Activated CD8-positive, alpha-beta memory T cell treated with anti-CD3 and anti-CD28 coated beads, Interleukin-2, amount 50 U/mL, for 24 hours (primary cell): ENCODE data around the gene CELSR2.
"Not testable (repeated sequence)": the region's sequence is repeated elsewhere in the genome, so short reads cannot be mapped to it uniquely, and the experiment has no call there.

Source experiments
- DNase-seq: peaks from one replicate; pipeline ENCODE4 v3.0.0-alpha.2; 2020; ENCODE audit errors: extremely low read depth

The CELSR2 gene

DNA sequence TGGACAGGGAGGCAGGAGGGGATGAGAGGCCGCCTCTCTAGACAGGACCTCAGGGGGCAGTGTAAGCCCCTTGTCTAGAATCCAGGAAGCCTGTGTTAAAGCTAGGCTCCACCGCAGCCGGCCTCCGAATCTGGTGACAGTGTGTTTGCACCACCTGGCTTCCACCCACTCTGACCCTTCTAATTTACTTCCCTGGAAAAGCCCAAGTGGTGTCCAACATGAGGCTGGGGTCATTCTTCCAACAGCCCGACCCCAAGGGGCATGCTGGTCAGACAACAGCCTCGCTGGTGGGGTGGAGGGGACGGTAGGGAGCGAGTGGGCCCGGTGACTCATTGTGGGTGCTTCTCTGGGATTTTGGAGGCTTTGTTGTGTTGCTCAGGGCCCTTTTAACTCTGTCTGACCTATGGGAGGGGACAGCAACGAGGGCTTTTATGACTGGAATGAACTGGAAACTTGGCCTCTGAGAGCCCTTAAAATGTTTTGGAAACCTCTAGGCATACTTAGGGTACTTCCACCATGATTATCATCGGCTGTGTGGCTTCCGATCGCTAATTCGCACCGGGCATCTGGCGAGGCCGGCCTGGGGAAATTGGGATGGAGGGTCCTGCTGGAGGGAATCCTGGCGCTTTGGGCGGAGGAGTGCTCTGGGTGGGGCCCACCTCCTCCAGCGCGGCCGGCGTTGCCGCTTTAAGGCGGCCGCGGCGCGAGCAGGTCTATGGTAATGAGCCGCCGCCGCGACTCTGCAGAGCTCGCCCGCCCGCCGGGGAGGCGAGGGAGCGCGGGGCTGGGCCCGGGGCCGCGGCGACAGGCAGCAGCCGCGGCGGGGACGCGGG lies at the start of gene CELSR2:
Gene CELSR2 (plus strand): TSS at position 743 of the 833 bp plus-strand sequence. CDS start 541 bp downstream, outside the sequence.
- no peak for DNase-seq

DNA sequence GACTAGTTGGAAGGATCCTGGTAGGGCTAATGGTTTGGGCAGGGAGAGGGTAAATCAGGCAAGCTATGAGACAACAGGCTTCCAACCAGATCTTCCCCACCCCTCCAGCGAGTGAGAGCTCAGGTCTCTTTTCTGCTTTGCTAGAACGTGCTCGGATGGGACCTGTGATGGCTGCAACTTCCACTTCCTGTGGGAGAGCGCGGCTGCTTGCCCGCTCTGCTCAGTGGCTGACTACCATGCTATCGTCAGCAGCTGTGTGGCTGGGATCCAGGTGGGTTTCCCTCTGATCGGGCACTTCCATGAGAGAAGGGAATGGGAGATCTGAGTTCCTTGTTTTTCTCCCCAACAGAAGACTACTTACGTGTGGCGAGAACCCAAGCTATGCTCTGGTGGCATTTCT lies 49.6 kb upstream of the CELSR2 start:
- no peak for DNase-seq

GRCh38 chr1:109201123-109201703 lies 48.1 kb upstream of the CELSR2 start:
- peak; percentile 63 for DNase-seq

DNA sequence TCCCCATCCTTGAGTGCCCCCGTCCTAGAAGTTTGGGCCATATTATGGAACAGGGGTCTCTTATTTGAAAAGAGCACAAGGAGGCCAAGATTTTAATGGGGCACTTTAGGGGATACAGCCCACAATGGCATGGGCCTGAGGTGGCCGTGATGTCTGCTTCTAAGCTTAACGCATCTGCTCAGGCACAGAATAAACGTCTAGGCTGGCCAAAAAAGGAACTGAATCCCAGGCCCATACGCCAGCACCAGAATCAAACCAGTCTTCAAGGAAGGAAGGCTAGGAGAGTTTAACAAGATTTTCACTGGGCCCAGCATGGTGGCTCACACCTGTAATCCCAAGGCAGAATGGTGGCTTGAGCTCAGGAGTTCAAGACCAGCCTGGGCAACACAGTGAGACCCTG lies 44.9 kb upstream of the CELSR2 start:
- DNase-seq: no peak

GRCh38 chr1:109206339-109206738 lies 43.0 kb upstream of the CELSR2 start:
- DNase-seq: no peak

- DNase-seq: no peak
These were observed 41.8 kb upstream of the CELSR2 start for GRCh38 chr1:109207467-109208103.

DNA sequence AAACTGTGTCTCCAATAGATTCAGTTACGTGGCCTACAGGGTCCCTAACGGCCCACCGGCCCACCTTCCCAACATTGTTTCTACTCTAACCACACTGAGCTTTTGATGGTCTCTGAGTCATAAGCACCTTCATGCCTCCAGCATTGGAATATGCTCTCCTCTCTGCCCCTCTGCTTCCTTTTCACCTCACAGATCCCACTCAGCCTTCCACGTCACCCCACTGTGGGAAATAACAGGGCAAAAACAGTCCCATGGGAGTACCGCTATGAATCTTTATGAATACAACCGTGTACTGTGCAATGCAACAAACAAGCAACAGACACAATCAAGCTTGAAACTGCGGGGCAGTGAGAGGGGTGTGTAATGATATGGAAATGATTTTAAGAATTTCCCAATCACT lies 40.9 kb upstream of the CELSR2 start:
- DNase-seq: no peak

- DNase-seq: no peak
These were observed 40.4 kb upstream of the CELSR2 start for GRCh38 chr1:109208836-109209463.

- no peak for DNase-seq
These were observed 39.3 kb upstream of the CELSR2 start for GRCh38 chr1:109210058-109210457.

GRCh38 chr1:109213345-109213823 lies 36.0 kb upstream of the CELSR2 start:
- no peak for DNase-seq

DNA sequence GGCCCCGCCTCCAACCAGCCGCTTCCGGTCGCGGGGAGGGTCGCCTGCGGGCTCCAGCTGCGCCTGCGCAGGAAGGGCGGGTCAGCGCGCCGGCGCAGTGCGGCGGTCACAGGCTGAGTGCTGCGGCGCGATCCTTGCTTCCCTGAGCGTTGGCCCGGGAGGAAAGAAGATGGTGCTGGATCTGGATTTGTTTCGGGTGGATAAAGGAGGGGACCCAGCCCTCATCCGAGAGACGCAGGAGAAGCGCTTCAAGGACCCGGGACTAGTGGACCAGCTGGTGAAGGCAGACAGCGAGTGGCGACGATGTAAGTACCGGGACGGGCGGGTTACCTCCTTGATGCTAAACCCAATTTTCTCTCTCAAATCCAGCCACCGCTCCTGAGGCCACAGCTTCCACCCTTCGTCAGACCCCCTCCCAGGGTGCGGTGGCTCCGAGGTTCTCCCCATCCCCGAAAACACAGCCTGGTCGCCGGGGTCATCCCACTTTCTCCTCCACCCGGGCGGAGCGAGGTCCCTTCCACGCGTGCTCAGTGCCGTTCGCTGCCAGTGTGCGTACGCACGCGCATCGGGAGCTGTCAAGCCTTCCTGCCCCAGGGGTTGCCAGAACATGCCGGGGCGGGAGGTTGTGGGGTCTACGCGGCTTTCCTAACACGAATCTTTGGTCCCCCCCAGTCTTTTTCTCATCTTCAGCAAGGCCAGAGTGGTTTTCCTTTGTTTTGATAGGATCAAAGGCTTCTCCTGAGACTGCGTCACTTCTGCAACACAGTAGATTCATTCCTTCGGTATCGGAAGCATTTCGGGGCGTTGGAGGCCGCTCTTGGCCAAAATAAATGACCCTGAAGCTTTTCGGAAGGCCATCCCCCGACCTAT lies 35.3 kb upstream of the CELSR2 start, which contains the start of gene SARS1:
Gene SARS1 (plus strand): TSS at position 95 of the 870 bp plus-strand sequence. CDS start 75 bp downstream, at position 170.
- DNase-seq: peak; percentile 63

DNA sequence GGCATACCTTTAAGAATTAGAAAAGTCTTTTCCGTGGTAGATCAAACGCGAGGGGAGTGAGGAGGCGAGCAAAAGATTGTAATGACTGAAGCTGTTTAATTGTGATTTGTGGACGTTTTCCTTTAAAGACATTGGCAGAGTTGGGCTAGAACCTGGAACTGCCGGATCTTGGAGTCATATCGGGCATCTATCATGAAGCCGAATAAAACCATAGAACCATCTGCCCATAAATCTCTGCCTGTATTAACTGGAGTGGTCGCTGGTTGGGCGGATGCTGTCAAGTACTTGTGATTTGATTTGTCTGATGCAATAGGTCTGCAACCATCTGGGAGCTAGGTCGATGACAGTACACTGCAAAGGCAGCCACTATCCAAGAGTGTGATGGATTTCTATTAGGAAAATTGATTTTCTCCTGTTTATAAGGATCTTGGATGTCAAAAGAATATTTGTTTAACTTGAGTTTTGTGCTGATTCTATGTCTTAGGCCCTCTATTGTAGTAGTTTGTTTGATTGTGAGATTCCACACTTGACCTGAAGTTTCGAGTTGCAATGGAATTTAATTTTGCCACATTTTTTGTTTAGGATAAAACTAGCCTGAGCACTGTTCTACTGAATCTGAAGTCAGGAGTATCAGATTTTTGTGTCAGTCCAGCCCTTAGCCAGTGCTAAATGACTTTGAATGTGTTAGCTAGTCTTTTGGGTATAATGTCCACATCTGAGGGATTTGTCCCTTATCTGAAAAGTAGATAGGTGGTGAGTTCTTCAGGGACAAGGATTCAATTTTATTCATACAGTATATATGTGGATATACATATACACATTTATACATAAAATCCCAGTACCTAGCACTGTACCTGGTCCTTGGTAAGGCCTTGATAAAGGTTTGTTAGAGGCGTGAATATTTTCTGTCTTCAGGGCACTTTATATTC lies 34.4 kb upstream of the CELSR2 start:
- DNase-seq: no peak

DNA sequence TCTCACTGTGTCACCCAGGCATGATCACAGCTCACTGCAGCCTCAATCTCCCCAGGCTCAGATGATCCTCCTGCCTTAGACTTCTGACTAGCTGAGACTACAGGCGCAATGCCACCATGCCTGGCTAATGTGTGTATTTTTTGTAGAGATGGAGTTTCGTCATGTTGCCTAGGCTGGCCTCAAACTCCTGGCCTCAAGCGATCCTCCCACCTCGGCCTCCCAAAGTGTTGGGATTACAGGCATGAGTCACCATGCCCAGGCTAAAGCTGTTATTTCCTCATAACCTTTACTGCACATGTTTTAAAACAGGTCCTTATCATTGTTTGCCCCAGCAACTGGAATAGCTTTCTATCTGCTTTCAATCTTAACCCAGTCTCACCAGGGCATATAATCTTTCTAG lies 32.7 kb upstream of the CELSR2 start:
- DNase-seq: no peak

DNA sequence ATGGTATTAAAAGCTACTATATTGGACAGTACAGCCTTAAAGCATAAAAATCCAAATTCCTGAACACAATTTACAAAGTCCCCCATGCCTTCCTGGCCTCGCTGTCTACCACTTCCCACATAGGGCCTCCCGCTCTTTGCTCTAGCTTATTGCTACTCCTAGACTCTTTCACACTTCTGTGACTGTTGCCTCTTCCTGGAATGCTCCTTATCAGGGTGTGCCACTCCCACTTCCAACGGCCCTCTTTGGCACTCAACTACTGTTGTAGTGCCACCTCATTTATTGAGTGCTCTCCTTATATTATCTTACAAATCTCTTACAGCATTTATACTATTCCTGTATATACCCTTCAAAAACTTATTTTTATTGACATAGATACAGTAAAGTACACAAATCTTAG lies 30.8 kb upstream of the CELSR2 start:
- DNase-seq: no peak

DNA sequence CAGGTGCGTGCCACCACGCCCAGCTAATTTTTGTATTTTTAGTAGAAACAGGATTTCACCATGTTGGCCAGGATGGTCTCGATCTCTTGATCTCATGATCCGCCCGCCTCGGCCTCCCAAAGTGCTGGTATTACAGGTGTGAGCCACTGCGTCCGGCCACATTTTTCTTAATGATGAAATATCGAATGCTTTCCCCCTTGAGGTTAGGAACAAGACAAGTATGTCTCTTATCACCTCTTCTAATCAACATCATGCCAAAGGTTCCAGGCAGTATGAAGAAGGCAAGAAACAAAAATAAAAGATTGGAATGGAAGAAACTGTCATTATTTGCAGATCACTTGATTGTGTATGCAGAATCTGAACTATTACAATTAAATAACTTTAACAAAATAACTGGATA lies 28.1 kb upstream of the CELSR2 start:
- not testable (repeated sequence) for DNase-seq

GRCh38 chr1:109225308-109225707 lies 24.0 kb upstream of the CELSR2 start:
- no peak for DNase-seq

DNA sequence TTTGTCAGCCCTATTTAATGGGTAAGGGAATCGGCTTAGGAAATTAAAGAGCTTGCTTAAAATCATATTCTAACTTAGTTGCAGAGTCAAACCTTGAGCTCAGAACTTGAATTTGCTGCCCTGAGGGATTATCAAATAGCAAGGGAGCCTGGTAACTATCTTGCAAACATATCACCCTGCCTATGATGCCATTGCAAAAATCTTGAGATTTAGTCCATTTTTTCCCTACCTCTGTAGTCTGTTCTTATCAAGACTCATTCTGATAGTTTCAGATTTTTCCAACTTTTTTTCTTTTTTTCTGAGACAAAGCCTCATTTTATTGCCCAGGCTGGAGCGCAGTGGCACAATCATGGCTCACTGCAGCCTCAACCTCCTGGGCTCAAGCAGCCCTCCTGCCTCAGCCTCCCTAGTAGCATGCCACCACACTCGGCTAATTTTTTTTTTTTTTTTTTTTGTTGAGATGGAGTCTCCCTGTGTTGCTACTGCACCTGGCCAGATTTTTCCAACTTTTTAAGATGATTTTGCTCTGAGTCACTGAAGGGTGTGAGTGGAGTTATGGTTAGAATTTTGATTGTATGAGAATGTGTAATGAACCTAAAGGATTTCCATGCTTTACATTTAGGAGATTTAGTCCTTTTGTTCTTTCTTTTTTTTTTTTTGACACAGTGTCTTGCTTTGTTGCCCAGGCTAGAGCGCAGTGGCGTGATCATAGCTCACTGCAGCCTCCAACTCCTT lies 23.5 kb upstream of the CELSR2 start:
- DNase-seq: no peak

DNA sequence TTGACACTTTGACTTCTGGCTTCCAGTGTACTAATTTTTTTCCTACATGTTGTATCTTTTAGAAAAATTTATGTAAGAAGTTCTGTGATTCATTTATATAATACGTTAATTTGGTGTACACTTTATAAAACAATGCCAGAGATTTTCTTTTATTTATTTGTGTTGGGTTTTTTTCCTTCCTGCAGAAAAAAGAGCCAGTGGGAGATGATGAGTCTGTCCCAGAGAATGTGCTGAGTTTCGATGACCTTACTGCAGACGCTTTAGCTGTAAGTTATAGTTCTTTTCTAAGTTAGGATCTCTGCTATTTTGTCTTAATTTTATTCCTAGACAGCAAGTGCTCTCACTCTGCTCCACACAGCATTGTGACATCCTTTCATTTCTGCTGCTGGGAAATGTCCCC lies 21.2 kb upstream of the CELSR2 start:
- no peak for DNase-seq

GRCh38 chr1:109229531-109230127 lies 19.7 kb upstream of the CELSR2 start:
- DNase-seq: no peak
